CD4-positive, alpha-beta T cell (primary cell): ENCODE measurements around the gene FOCAD. TPM values are rescaled to one million over a fixed set of nuclear protein-coding genes. Genes with fewer than 3 reads are reported as not detected.

Experiments
- ATAC-seq: fragments of 200-7000 bp; cut with Tn5 transposase; one replicate; pipeline ENCODE4 v1.10.0; 2022; ENCODE audit warnings: mild to moderate bottlenecking; ENCODE audit not compliant: poor library complexity
- CTCF ChIA-PET: fragments of 350-600 bp; sonication (Branson Sonifier 250); formaldehyde crosslinking; loops from one replicate; lab custom pipeline; 2021; ENCODE audit warnings: antibody characterized with exemption, inconsistent platforms; lab: Charles Lee
- POLR2A ChIA-PET: fragments of 350-600 bp; sonication (Branson Sonifier 250); formaldehyde crosslinking; loops from one replicate; lab custom pipeline; 2021; ENCODE audit warnings: antibody characterized with exemption, inconsistent platforms; lab: Charles Lee
- DNase-seq, 14 experiments: peaks; one replicate each; pipeline ENCODE4 v3.0.0-alpha.2; 2013 to 2020; ENCODE audit warnings: mixed read lengths in 2 of 14
- H3K27ac ChIP-seq, 2 donors: one replicate each; pipeline versions ENCODE4 v1.5.1 to v1.7.0; 2013; ENCODE audit warnings: low read length in 2 of 2, low read depth in 1 of 2, mild to moderate bottlenecking in 1 of 2
- H3K27me3 ChIP-seq, 2 experiments: 1 replicate in 1 of 2; 2 replicates in 1 of 2; pipeline versions ENCODE4 v1.6.1 to v1.7.0; 2013; ENCODE audit warnings: low read length in 2 of 2, control low read depth in 1 of 2, mild to moderate bottlenecking in 1 of 2, moderate library complexity in 1 of 2; ENCODE audit not compliant: insufficient read depth in 2 of 2, control insufficient read depth in 1 of 2
- H3K36me3 ChIP-seq: one replicate; pipeline ENCODE4 v1.6.1; 2013; ENCODE audit warnings: low read length, control low read depth; ENCODE audit not compliant: insufficient read depth
- H3K4me1 ChIP-seq: one replicate; pipeline ENCODE4 v1.6.1; 2013; ENCODE audit warnings: low read length, control low read depth; ENCODE audit not compliant: insufficient read depth
- H3K4me3 ChIP-seq: one replicate; pipeline ENCODE4 v1.5.1; 2013; ENCODE audit warnings: mild to moderate bottlenecking, low read length, moderate library complexity
- H3K9me3 ChIP-seq, 2 experiments: 1 replicate in 1 of 2; 2 replicates in 1 of 2; pipeline versions ENCODE4 v1.6.1 to v1.7.0; 2013; ENCODE audit warnings: low read length in 2 of 2, mild to moderate bottlenecking in 2 of 2, control low read depth in 1 of 2, moderate library complexity in 1 of 2; ENCODE audit not compliant: control insufficient read depth in 1 of 2, insufficient read depth in 1 of 2
- H3K27ac Mint-ChIP-seq: one replicate; pipeline ENCODE4 v1.8.0; 2020; ENCODE audit warnings: mixed read lengths
- H3K27me3 Mint-ChIP-seq: one replicate; pipeline ENCODE4 v1.8.0; 2021; ENCODE audit warnings: mixed read lengths
- H3K36me3 Mint-ChIP-seq: one replicate; pipeline ENCODE4 v1.8.0; 2021; ENCODE audit warnings: low read depth, mixed read lengths
- H3K4me1 Mint-ChIP-seq: one replicate; pipeline ENCODE4 v1.8.0; 2021; ENCODE audit warnings: low read depth, mixed read lengths
- H3K4me3 Mint-ChIP-seq: one replicate; pipeline ENCODE4 v1.8.0; 2020; ENCODE audit warnings: mild to moderate bottlenecking, mixed read lengths
- H3K9me3 Mint-ChIP-seq: one replicate; pipeline ENCODE4 v1.8.0; 2020; ENCODE audit warnings: mixed read lengths
- CTCF ChIP-seq: fragments of 200-600 bp; IDR thresholded peaks from one replicate; pipeline ENCODE4 v1.8.0; 2022; ENCODE audit warnings: antibody characterized with exemption, mild to moderate bottlenecking
- intact Hi-C, 2 experiments: fragments of 100-400 bp; cut with DNase I in 1 of 2; cut with micrococcal nuclease in 1 of 2; formaldehyde crosslinking; loops; one replicate each; pipeline versions ENCODE4 v1.15.1 to v1.9.0; 2023 to 2025; cut with DNase I, micrococcal nuclease
- microRNA-seq: library from miRNA; unstranded; fragments of <30 nt; microRNA quantifications from one replicate; pipeline ENCODE4 v1.2.0, GENCODE V29; 2021; ENCODE audit warnings: borderline microRNAs expressed, borderline replicate concordance
- total RNA-seq, 174 experiments: library from RNA in 2 of 174; stranded (reverse) in 2 of 174; gene quantifications; one replicate each; pipeline ENCODE4 v1.2.3 and lab custom pipeline; 2021 to 2026

The FOCAD gene
- total RNA-seq, 2 experiments from 2014 or later: 12.4 to 14.1 TPM

GRCh38 chr9:21043841-21044240 lies 359.8 kb downstream of the FOCAD start:
- CTCF ChIA-PET: no interaction called here
- H3K36me3 ChIP-seq: no peaks in the 10 kb centered on the region
- H3K27me3 ChIP-seq: no peaks in the 10 kb centered on the region
- no peak overlapping the region for H3K27ac Mint-ChIP-seq
- POLR2A ChIA-PET: no interaction called here
- H3K4me3 Mint-ChIP-seq: no peak overlapping the region
- peaks cover 5% of the 10 kb centered on the region for H3K4me1 ChIP-seq
- no peak overlapping the region for H3K4me3 ChIP-seq
- H3K27me3 Mint-ChIP-seq: no peaks in the 10 kb centered on the region
- H3K27ac ChIP-seq: no peak overlapping the region
- H3K9me3 ChIP-seq: no peaks in the 10 kb centered on the region
- H3K4me1 Mint-ChIP-seq: peaks cover 8% of the 10 kb centered on the region
- no peaks in the 10 kb centered on the region for H3K36me3 Mint-ChIP-seq
- DNase-seq (no peak), ATAC-seq (no peak)
- no peak for TF ChIP-seq CTCF
- intact Hi-C loops: no loop called here
- H3K9me3 Mint-ChIP-seq: no peaks in the 10 kb centered on the region

Small RNA genes lying within 50 kb of the gene (microRNA-seq; reads per million reads assigned to microRNA genes)
- gene MIR491: 8.1 reads per million, percentile 35 among the genes with 10 or more reads in this experiment

Other genes with a start within 250 kb of the FOCAD start
- 10 to 100 TPM; 59.2 to 60.6 TPM for gene MLLT3, start 61.8 kb upstream of the FOCAD start, total RNA-seq